ENCODE measurements around the gene TFDP1.
"Not testable (repeated sequence)": the region's sequence is repeated elsewhere in the genome, so short reads cannot be mapped to it uniquely, and the experiment has no call there.

Gene TFDP1

DNA sequence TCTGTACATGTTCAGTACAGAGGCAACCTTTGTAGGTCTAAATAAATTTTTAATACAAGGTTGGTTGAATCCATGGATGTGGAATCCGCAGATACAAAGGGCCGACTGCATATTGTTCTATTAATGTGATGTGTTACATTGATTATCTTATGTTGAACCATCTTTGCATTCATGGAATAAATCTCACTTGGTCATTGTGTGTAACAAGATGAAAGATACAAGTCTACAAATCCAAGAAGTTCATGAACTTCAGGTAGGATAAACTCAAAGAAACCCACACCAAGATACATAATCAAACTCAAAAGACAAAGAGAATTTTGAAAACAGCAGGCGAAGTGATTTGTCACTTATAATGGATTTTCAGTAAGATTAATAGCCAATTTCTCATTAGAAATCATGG is 8.0 kb upstream of the TFDP1 start:
- DNase-seq = no peak

DNA sequence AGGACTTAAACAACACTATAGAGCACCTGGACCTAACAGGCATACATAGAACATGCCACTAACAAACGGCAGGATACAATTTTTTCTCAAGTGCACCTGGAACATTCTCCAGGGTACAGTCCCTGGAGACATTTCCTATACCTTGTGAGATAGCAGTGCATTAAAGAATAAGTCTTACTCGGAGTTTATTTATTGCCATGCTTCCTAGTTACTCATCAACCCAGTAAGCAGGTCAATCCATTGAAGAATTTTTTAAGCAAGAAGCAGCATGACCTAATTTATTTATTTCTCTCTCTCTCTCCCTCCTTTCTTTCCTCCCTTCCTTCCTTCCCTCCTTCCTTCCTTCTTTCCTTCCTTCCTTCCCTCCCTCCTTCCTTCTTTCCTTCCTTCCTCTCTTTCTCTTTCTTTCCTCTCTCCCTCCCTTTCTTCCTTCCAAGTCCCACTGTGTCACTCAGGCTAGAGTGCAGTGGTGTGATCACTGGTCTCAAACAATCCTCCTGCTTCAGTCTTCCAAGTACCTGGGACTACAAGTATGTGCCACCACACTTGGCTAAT is 6.6 kb upstream of the TFDP1 start:
- no peak for DNase-seq

DNA sequence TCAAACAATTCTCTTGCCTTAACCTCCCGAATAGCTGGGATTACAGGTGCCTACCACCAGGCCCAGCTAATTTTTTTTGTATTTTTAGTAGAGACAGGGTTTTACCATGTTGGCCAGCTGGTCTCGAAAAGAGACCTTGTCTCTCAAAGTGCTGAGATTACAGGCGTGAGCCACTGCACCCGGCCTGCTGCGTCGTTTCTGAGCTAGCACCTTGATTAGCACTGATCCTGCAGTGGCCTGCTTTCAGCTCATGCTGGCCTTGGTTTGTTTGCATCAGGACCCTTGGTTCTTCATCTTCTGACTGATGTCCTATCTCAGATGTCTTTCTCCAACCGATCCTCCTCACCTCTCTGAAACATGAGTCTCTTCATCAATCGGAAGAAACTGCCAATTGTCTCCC is 4.9 kb upstream of the TFDP1 start:
- no peak for DNase-seq

DNA sequence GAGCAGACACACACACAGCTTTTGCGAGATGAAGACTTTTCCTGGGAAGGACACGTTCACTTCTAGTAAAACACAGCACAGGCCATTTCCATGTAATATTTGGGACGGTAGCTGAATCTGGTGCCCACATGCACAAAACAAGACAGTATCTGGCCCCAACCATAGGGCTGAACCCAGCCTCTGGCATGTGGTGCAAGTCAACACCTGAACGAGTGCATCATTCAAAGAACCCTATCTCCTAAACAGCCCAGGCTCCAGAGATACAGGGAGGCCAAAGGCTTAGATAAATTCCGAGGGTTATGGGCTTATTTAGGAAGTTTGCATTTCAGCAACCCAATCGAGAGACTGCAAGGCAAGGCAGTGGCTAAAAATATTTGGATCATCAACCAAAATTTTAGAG is 2.7 kb upstream of the TFDP1 start:
- DNase-seq = no peak

DNA sequence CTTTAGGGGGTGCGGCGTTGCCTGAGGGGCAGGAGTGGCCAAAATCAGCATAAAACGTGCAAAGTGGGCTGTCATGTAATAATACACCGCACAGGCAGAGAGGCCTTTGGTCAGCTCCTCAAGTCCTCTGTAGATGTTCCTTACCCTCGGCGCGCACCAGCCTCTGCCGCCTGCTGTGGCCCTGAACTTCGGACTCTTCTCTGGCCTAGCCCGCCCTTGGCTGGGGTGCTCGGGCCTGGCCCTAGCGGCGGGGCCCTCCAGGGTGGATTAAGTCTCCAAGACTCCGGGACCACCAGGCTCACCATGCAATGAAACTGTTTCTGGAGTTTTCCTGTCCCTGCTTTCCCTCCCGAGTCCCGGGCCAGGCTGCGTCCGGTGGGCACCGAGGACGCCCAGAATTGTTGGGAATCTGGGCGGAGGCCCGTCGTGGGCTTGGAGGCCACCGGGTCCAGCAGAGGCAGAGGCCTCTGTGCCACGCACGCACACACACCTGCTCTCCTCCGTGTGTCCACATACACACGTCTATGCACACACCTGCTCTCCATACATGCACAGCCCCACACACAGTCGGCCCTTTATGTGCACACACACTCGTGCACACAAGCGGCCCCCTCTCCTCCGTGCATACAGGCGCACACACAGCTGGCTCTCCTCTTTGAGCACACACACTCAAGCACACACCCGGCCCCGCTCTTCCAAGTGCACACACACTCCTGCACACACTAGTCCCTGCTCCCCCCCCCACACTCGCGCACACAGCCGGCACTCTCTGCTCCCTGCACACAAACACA is 1.5 kb upstream of the TFDP1 start:
- DNase-seq = no peak

DNA sequence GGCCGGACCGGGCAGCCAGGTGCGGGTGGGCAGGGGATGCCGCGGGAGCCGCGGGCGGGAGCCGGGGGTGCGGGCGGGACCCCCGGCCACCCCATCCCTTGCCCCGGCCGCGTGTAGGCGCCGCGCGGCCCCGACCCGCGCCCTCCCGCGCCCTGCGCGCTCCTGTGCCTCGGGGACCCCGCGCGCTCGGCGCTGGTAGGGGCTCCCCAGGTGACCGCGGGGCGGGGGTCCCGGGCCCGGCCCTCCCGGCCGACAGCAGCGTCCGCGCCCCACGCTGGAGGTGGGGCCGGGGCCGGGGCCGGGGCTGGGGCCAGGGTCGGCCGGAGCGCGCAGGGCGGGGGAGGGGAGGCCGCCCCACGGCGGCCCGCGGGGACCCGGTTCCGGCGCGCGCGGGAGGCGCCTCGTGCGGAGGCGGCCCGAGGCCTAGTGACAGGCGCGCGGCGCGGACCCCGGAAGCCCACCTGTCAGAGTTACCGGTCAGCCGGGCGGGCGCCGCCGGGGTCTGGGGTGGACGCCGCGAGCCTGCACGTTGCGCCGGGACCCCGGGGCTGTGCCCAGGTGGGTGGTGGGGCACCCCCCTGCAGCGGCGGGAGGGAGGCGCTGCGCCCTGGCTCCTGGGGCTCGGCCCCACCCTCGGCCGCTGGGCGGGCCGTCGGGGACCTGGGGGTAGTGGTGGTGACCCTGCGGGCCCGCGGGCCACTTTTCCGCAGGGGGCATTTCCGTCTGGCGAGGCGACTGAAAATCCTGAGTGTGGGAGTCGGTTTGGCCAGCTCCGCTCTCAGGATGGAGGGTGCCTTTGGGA is 518 bp downstream of the TFDP1 start:
- DNase-seq = peak; percentile 46

DNA sequence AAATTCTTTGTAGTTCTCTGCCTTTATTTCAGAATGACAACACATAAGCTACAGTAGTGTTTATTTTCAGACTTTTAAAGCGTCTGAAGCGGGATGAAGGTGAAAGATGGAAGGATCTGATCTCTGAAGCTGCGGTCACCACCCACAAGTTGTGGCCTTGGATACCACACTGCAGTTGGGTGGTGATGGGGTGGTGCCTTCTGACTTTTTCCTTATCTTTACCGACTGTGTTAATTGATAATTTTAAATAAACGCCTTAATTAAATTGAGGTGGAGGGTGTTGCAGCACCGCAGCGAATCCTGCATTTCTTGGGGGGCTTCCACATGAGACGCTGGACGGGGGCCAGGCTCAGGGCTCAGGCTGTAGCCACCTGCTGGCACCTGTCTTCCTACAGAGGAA is 1.3 kb downstream of the TFDP1 start:
- peak; percentile 27 for DNase-seq

DNA sequence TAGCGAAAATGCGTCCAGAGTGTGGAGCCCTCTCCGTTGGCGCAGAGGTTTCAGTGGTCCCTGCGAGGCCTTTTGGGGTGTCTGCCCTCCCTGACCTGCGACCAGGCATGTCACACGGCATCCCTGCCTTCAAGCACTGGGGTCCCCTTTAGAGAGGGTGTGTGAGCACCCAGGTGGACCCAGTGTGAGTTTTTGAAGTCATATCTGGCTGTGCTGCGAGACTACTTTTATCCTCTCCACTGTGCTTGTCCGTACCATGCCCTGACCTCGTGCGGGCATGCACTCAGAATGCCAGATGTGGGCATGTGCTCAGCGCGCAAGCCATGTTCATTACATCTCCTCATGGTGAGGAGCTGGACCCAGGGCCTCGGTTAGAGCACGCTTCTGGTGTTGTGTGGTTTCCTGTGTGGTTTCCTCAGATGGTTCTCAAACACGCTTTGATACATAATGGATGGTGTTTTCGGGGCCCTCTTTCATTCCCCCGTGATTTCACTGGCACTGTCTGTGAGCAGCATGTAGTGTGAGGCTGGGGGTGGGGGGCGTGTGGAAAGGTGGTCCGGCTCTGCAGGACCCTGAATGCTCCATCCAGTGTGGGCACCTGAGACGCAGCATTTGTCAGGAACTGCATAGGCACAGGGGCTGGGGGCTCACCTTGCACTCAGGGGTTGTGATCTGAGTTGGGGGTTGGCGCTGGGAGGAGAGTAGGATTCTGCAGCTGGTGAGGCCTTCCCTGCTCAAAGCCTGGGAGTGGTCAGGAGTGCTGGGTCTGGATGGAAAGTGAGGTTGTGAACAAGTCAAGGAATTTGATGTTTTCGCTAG is 2.3 kb downstream of the TFDP1 start:
- no peak for DNase-seq

DNA sequence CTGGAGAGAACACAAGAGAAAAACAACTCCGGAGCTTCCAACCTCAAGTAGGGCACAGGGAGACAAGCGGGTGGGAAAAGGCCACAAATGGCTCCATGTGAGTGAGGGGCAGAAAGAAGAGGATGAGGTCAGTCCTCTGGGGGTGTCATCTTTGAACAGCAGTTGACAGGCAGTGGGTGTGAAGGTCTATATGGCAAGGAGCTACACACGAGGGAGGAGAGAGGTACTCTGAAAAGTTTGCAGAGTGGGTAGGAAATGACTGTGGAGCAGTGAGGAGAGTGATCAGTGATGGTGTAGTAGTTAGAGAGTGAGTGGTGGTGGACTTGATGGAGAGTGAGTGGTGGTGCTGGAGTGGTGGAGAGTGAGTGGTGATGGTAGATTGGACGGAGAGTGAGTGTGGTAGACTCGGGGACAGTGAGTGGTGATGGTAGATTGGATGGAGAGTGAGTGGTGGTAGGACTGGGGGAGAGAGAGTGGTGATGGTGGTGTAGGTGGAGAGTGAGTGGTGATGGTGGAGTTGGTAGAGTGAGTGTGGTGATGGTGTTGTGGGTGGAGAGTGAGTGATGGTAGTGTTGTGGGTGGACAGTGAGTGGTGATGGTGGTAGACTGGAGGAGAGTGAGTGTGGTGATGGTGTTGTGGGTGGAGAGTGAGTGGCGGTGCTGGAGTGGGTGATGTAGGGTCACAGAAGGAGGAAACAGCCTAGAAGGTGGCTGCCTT is 4.0 kb downstream of the TFDP1 start:
- no peak for DNase-seq

DNA sequence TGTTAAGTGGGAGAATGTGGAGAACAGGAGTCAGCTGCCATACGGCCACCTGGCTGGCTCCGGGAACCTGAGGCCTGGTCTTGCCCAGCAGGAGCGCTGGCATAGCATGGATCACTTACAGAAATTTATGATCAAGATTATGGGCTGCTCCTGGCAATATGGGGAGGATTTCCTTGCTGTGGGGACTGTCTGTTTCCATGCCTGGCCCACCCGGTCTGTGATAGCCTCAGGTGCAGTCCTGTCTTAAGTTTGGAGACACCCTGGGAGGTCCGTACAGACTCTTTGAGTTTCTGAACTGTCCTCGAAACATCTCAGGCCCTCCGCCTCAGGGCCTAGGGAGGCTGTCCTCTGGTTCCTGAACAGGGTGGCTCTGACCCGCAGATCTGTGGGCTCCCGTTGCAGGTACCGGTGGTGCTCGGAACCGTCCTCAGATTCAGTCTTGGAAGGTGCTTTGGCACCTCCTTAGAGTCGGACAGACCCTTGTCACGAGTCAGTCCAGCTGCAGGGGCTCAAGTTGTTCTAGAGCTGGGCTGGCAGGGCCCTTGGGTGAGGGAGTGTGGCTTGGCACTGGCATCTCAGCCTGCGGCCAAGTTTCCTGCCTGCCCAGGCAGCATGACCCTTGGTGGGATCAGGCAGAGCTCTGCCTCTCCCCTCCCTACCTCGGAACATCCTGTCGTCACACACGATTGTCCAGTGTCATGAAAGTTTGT is 4.9 kb downstream of the TFDP1 start:
- no peak for DNase-seq

DNA sequence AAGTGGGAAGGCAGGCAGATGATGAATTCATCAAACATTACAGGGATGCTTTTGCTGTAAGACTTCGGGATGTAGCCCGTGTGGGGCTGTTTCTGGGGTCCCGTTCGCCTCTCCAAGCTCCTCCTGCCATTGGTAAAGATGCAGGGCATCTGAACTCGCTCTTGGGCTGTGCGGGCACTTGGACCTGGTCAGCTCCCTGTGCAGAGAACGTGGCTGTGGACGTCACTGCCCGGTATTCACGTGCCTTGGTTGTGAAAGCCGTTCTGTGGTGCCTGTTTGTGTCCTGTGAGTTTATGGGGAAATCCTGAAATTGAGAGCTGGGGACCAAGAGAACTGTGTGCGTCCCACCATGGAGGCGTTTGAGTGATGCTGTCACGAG is 5.4 kb downstream of the TFDP1 start:
- no peak for DNase-seq

DNA sequence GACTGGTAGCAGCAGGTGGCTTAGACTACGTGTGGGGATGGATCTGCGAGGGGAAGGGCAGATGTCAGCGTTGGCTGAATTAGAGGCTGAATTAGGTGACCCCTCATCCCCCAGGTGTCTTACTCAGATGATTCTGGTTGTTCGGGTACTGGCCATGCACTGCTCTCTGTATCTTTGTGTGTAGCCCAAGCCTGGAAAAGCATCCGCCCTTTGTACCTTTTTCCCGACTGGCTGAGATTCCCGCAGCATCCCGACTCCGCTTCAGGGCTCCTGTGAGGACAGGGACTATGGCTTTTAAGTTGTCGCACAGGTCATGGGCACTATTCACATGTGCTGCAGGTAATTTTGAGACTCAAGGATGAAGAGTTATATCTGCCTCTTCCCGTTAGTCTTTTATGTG is 7.2 kb downstream of the TFDP1 start:
- DNase-seq = no peak

DNA sequence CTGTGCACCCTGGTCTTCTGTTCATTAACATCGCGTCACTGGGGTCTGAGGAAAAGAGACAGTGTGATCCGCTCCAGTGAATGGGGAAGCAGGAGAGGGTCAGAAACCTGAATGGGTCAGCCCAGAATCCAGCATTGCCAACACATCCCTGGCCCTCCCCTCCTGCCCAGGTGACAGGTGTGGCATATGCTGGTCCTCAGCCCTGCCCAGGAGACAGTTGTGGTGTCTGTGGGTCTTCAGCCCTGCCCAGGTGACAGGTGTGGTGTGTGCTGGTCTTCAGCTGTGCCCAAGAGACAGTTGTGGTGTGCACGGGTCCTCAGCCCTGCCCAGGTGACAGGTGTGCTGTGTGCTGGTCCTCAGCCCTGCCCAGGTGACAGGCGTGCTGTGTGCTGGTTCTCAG is 8.0 kb downstream of the TFDP1 start:
- no peak for DNase-seq

DNA sequence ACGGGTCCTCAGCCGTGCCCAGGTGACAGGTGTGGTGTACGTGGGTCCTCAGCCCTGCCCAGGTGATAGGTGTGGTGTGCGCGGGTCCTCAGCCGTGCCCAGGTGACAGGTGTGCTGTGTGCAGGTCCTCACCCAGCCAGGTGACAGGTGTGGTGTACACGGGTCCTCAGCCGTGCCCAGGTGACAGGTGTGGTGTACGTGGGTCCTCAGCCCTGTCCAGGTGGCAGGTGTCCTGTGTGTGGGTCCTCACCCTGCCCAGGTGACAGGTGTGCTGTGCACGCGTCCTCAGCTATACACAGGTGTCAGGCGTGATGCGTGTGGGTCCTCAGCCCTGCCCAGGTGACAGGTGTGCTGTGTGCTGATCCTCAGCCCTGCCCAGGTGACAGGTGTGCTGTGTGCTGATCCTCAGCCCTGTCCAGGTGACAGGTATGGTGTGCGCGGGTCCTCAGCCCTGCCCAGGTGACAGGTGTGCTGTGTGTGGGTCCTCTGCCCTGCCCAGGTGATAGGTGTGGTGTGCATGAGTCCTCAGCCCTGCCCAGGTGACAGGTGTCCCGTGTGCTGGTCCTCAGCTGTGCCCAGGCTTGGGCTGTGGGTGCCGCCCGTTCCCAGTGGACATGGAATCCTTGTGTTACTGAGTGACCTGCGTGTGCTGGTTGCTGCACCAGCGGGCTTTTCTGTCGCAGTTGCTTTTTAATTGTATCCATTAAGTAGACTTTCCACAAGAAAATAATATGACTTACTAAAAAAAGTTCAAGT is 9.7 kb downstream of the TFDP1 start:
- not testable (repeated sequence) for DNase-seq

DNA sequence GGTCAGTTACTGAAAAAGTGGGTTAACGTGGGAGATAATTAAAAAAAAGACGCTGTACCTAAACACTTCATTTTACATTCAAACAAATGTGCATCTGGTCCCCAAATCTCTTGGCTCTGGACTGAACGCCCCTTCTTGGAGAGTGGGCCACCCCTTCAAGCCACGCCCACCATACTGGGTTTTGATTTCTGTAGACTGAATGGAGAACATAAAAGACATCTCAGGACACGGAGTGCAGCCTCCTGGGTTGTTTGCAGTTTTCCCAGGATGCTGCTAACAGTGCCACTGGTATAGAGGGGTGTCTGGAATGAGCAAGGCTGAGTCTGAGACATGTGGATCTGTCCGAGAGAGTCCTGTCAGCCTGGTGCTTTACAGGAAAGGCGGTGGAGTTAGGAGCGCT is 10.6 kb downstream of the TFDP1 start:
- no peak for DNase-seq

DNA sequence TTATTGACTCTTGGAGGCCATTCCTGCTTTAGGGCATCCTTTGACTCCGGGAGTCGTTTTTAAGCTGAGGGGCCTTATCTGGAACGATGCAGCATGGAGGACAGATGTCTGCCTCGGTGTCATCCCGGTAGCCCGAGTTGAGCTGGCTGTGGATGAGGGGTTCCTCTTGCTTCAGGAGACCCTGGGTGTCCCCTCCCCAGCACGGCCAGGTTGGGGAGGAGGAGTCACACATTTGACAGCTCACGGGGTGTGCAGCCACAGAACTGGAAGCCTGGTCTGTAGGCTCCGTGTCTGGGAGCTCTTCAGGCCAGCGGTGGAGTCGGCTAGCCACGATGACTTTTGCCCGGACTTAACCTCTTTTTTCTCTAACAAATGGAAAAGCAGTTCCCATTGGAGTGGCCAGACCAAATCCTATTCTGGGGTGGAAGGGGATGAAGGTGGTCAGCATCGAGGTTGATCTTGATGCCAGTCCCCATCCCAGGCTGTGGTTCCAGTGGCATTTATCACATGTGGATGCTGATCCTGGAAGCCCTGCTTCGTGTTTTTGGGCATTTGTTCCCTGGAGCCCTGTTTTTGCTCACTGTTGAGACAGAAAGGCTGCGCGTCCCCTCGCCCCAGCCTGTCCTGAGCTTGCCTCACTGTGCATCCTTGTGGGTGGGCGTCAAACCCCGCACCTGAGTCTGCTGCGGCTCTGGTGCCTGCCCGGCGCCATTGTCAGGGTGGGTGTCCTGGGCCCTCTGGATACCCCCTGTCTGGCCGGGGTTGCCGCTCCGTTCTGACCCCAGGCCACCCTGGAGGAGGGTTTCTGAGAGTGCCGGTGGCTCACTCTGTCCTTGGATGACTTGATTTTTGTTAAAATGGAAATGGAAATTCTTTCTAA is 12.0 kb downstream of the TFDP1 start:
- DNase-seq = no peak

DNA sequence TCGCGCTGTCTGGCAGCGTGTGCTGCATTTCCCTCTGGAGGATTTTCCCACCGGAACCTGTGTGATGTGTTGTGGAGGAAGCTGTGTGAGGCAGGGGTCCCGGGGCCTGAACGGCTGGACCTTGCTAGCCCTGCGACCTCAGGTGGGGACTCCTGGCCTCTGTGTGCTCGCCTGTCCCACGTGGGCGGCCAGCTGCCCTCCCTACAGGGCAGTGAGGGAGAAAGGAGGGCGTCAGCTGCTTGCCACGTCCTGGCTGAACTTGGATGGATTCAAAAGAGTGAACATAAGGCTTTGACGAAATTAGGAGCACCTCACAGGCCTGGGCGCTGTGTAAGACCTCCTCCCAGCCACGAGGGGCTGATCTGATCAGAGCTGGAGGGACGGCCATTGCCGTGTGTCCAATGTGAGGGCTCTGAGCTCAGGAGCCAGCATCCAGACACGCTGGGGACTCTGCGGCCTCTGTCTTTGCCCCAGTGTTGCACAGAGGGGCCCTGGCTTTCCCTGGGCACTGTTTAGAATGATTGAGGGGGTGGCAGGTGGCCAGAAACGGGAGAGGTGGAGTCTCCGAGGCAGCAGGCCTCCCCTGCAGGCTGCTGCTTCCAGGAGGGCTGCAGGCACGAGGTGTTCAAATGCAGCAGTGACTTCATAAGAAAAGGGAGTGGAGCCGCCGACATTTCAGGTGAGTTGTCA is 13.0 kb downstream of the TFDP1 start:
- DNase-seq = no peak

DNA sequence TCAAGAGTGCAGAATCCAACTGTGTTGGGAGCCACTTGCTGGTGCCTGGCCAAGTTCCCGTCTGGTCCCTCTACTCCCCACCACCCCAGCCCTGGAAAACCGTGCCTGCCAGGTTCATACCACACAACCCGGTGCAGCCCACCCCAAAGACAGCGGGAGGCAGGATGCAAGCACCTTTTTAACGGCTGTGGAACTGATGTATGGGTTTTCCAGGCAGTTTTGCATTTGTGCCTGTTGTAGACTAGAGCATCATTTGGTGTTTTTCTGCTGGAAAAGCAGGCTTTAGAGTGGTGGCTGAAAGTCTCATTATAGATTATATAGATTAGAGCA is 13.5 kb downstream of the TFDP1 start:
- DNase-seq = no peak

DNA sequence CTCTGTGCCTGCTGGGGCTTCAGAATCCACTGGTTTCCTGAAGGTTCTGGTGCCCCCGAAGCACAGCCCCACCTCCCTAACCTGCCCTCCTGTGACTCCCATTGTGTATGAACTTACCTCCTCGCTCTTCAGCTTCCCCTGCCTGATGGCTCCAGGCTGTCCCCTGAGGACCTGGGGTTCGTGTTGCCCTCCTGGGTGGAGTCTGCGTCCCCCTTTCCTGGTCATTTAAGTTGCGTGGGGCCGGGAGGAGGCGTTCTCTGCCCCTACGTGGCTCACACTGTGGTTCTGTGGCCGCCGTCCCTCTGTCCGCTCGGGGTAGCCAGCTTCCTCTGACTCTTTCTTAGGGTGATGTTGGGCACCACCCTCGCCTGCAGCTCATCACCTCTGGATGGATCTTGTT is 13.9 kb downstream of the TFDP1 start:
- no peak for DNase-seq

DNA sequence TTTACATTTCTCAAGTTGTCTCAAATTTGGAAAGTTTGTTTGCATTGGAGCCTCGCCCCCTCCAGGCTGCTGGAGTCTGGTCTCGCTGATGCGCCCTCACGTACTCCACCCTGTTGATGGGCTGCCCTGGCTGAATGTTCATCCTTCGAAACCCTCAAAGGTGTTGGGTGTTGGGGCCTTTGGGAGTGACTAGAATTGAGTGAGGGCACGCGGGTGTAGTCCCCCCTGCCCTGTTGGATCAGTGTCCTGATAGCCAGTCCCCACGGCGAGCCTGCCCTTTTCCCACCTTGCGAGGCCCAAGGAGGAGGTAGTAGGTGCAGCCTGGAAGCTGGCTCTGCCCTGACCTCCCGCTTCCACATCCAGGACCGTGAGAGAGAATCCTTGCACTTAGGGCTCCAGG is 14.8 kb downstream of the TFDP1 start:
- DNase-seq = no peak
